GM19395 (cell line): ENCODE measurements around the gene RGS13.
A peak's percentile ranks its signal among the peaks of the same experiment; 100 is the strongest.
"Not testable (repeated sequence)": the region's sequence is repeated elsewhere in the genome, so short reads cannot be mapped to it uniquely, and the experiment has no call there.

Experiments used
- ATAC-seq: cut with Tn5 transposase; IDR thresholded peaks from one replicate; pipeline ENCODE4 v1.9.1; 2021; ENCODE audit warnings: mild to moderate bottlenecking, moderate library complexity; ENCODE audit not compliant: unreplicated experiment

Gene RGS13

DNA sequence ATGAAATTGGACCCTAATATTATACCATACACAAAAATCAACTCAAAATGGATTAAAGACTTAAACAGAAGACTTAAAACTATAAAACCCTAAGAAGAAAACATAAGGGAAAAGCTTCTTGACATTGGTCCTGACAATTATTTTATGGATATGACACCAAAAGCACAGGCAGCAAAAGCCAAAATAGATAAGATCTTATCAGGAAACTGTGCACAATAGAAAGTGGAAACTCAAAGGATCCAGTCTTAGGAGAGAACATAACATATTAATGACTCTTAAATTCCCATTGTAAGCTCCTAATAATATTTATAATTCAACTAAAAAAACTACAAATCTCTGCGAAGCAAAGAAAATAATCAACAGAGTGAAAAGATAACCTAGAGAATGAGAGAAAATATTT lies 39.8 kb downstream of the RGS13 start:
- no peak for ATAC-seq

DNA sequence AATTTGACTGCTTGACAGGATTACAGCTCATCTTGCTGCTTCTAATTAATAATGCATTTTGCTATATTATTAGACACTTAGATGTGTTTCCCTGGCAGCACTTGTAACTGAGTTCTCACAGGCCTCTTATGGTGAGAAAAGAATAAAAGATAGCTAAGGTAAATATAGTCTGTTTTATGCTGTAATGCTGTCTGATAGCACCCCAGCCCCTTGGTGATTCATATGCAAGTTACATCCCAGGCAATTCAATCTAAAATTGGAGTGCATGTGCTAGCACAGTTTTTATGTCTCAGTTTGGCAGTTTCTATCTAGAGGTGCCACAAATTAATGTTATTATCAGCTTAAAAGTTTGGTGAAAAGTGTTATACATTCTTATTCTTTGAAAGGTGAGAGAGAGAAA lies 42.2 kb downstream of the RGS13 start:
- no peak for ATAC-seq

DNA sequence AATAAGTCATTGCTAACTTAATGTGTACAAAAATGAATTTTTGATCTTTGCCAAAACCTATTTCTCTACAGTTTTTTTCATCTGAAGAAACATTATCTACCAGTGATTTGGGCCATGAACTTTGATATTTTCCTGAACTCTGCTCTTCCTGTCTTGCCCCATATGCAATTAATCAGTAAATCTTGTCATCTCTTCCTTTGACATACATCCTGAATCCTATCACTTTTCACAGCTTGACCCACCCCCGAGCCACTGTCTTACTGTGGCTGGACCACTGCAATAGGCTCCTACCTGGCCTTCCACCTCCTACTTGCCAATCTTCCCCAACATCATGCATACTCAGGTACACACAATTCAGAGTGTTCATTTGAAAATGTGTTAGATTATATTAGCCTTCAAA lies 46.4 kb downstream of the RGS13 start:
- ATAC-seq, result no peak

DNA sequence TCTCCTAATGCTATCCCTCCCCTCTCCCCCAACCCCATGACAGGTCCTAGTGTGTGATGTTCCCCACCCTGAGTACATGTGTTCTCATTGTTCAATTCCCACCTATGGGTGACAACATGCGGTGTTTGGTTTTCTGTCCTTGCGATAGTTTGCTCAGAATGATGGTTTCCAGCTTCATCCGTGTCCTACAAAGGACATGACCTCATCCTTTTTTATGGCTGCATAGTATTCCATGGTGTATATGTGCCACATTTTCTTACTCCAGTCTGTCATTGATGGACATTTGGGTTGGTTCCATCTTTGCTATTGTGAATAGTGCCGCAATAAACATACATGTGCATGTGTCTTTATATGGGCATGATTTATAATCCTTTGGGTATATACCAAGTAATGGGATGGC lies 47.1 kb downstream of the RGS13 start:
- not testable (repeated sequence) for ATAC-seq

DNA sequence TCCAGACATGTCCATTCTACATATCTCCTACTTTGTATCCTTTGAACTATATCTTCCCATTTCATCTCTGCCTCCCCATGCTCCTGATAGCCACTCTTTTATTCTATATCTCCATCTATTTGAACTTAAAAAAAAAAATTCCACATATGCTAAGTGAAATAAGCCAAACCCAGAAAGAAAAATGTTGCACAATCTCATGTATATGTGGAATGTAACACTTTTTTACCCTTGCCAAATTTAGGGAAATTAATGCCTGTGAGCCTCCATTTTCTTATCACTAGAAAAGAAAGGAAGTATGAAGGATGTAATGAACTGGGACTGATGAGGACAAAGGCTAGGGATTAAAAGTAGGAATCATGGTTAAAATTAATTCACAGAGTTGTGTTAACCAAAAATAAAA lies 53.5 kb downstream of the RGS13 start:
- ATAC-seq, result no peak

DNA sequence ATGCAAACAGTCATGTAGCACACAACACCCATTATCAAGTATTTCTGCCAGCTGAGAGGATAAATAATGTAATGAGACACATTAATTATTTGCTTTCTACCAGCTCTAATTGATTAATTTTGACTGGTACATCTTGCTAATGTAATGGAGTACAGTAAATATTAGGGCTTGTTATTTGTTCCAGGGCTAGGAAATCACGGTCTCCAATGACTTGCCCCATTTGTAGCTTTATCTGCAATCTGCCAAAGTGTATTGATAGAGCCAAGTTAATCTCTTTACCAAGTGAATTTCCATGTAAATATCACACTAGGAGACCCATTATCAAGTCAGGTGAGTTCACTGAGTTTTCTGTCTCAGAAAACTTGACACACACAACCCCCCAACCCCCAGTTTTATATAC lies 55.1 kb downstream of the RGS13 start:
- ATAC-seq, result no peak

DNA sequence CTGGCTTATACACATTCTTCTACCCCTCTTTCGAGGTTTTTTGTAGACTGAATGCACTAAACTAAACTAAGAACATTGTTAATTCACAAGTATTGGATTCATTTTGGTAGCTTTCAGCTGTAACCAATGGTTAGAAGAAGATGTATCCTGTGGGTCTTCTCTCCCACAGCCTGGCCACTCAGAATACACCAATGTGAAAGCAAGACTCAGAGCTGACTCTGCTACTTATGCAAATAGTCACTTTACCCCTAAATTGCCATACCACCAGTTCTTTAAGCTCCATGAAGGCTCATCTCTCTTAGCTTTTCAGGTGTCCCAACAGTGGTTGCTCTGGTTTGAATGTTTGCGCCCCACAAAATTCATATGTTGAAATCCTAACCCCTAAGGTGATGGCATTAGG lies 60.1 kb downstream of the RGS13 start:
- ATAC-seq, result no peak

DNA sequence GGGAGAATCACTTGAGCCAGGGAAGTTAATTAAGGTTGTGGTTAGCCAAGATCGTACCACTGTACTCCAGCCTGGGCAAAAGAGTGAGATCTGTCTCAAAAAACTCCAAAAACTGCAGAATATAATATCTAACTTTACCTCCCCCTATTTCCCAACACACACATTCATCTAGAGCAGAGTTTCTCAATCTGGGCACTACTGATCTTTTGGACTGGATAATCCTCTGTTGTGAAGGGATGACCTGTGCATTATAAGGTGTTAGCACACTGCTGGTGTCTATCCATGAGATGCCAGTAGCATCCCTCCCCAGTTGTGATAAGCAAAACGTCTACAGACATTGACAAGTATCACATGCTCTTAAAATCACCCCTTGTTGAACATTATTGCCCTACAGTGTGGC lies 61.8 kb downstream of the RGS13 start:
- no peak for ATAC-seq

DNA sequence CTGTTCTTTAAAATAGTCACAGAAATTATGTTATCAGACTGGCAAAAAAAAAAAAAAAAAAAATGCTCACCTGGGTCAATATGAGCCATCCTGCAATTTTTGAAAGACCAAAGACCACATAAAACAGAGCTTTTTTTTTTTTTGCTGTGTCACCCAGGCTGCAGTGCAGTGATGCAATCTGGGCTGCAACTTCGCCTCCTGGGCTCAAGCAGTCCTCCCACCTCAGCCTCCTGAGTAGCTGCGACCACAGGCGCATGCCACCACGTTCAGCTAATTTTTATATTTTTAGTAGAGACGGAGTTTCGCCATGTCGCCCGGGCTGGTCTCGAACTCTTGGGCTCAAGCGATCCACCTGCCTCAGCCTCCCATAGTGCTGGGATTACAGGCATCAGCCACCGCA lies 62.8 kb downstream of the RGS13 start:
- ATAC-seq, result no peak

DNA sequence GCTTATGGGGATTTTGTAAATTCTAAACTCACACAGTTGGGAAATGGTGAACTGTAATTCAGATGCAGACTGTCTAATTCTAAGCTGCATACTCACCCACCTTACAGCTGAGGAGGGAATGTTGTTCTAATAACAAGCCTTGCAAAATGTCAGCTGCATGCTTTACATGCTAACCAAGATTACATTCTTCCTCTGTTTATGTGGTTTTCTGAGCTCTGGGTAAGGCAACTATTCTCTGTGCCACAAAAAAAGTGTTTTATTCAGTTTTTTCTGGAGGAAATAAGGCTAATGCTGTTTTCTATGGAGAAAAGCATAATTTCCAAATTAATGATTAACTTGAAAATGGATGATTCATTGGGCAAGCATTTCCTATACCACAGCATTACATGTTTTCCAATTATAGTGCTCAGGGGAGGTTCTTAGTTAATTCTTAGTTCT lies 64.9 kb downstream of the RGS13 start:
- no peak for ATAC-seq

DNA sequence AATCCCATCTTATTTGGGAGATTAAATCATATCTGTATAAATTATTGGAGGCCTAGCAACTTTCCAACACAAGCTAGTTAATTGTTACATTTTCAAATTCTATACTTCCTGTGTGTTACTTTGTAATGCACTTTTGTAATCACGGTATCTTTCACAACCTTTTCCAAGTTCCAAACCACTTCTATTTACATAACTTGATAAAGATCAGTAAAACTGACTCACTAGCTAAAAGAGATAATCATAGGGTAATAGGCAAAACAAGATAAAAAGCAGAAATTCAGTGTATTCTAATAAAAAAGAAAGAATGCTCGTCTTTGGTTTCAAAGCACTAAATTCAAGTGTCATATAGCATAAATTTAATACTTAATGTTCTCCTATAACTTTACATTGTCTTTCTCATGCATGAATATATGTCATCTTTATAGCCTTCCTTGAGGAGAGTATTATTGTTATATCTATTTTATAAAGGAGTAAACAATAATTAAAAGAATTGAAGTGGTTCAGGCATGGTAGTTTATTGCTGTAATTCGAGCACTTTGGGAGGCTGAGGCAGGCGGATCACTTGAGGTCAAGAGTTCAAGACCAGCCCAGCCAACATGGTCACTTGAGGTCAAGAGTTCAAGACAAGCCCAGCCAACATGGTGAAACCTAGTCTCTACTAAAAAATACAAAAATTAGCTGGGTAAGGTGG lies 66.4 kb downstream of the RGS13 start:
- ATAC-seq, result no peak

DNA sequence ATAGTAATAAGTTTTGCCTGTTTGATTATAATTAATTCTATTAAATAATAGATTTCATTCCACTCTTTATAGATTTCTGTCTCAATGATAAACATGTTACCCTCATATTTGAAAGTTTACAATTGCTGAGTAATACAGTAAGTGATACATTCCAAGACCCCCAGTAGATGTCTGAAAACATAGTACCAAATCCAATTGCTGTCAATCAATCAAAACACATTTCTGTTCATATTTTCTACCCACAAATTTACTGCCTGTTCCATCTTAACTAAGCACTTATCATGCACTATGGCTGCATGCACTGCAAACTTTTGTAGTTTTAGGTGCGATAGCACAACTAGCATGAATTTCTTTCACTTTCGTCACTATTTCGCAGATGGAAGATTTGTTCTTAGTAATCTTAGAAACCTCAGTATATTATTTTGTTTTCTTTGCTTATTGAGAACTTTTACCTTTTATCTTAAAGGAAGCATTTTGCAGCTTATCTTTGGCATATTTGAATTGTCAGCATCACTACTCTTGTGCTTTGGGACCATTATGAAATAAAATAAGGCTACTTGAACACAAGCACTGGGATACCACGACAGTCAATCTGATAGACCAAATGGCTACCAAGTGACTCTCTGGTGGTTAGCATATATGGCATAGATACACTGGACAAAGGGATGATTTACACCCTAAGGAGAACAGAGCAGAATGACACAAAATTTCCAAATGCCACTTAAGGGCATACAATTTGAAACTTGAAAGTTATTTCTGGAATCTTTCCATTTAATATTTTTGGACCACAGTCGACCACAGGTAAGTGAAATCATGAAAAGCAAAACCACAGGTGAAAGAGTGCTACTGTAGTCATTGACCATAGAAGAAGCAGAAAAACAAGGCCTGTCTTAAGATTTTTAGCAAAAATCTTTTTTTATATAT lies 67.6 kb downstream of the RGS13 start:
- peak; percentile 85 for ATAC-seq

DNA sequence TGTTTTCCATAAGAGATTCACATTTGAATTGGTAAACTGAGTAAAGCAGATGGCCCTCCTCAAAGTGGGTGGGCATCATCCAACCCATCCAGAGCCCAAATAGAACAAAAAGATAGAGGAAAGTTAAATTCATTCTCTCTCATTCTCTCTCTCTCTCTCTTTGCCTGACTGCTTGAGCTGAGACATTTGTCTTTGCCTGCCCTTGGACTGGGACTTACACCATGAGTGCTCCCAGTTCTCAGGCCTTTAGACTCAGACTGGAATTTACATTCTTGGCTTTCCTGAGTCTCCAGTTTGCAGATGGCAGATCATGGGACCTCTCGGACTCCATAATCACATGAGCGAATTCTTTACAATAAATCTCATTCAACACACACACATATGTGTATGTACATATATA lies 69.6 kb downstream of the RGS13 start:
- no peak for ATAC-seq

DNA sequence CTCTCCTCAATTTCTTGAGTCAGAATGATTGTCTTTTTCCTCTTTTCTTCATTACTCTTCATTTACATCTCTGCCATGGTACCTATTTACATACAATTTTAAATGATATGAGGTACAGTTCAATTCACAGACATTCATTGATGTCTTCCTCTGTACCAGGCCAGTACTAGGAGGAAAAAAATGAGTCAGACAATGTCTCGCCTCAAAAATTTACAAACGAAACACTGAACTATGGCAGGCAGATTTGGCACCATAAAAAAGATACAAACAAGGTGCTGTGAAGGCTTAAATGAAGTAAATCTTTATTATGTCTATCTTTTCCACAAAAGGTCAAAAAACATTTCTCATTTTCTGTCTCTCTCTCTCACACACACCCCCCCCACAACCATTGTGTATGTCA lies 71.0 kb downstream of the RGS13 start:
- no peak for ATAC-seq

DNA sequence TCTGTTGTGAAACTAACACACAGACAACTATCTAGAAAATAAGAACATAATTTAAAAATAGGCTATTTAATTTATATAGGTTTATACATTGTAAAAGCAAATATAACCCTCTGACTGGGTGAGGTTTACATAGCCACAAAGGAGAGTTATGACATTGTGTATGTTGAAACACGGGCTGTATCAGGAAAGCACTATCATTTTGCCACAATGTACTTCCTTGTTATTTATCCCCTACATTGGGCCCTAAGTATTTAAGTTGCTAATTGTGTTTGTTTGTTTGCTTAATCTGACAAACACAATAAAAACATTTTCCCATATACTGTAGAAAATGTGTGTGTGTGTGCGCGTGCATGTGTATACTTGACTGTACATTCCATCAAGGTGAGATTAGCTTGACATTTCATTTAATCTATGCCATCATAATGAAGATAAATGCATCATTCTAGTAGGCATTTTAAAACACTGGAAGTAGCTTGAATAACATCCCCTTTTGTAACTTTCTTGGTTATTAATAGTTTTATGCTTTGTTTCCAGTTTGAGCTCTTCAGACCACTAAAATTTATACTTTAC lies 72.1 kb downstream of the RGS13 start:
- ATAC-seq, result no peak

DNA sequence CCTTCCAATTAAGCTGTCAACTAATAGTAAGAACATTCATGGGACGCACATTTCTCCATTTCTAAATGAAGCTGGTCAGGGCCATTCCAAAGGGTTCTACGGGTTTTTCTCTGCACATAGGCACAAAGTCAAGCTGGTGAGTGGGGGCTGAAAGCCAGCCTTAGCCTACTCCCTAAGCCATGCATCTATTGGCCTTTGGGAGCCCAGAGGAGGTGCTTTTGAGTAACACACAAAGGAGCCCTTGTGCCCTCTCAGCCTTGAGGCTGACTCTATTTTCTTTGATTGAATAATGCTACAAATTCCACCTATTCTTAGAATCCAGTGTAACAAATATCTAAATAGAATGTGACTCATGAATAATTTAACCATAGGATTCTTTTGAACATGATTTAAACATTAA lies 73.6 kb downstream of the RGS13 start:
- ATAC-seq, result no peak
